PFSK-1 (cell line): Measurements from ENCODE around the gene TANGO2.

ENCODE experiments used
- FOXP2 ChIP-seq: optimal IDR thresholded peaks from 2 replicates; pipeline ENCODE3; 2011; ENCODE audit warnings: borderline replicate concordance, control low read depth, inconsistent platforms; ENCODE audit not compliant: insufficient read depth; ENCODE audit errors: extremely low read length, extremely low read depth
- POLR2AphosphoS5 ChIP-seq: IDR thresholded peaks from 2 replicates; pipeline ENCODE4 v1.6.1; 2012; ENCODE audit warnings: low read depth, mild to moderate bottlenecking, control low read depth, low read length, moderate library complexity
- REST ChIP-seq, 2 experiments: IDR thresholded peaks; 2 replicates each; pipeline versions ENCODE4 v1.6.1 to v1.8.0; 2011 to 2012; ENCODE audit warnings: low read depth in 2 of 2, low read length in 2 of 2, control low read depth in 1 of 2, inconsistent platforms in 1 of 2, mild to moderate bottlenecking in 1 of 2, moderate library complexity in 1 of 2; ENCODE audit not compliant: insufficient read depth in 1 of 2
- SIN3A ChIP-seq: IDR thresholded peaks from 2 replicates; pipeline ENCODE4 v1.6.1; 2012; ENCODE audit warnings: mild to moderate bottlenecking, low read length, moderate library complexity, borderline replicate concordance; ENCODE audit not compliant: insufficient read depth
- TAF1 ChIP-seq: IDR thresholded peaks from 2 replicates; pipeline ENCODE4 v1.6.1; 2012; ENCODE audit warnings: low read length, control low read depth, borderline replicate concordance; ENCODE audit not compliant: insufficient read depth

- TF ChIP-seq POLR2AphosphoS5 (no peak), SIN3A (no peak), TAF1 (no peak), REST (IDR thresholded peaks at IDR 0.05; ENCODE audit: insufficient read depth in 1 of 2, low read depth in 2 of 2, low read length in 2 of 2) (no peak), FOXP2 (no peak)
Observed at GRCh38 chr22:19998232-19998951, 22.5 kb upstream of the TANGO2 start.
